HG03039 (cell line): ENCODE results near the gene IFNAR1.
"Not testable (repeated sequence)": the region's sequence is repeated elsewhere in the genome, so short reads cannot be mapped to it uniquely, and the experiment has no call there.

Source experiments
- ATAC-seq: cut with Tn5 transposase; IDR thresholded peaks from one replicate; pipeline ENCODE4 v1.9.1; 2021; ENCODE audit warnings: mild to moderate bottlenecking, moderate library complexity; ENCODE audit not compliant: unreplicated experiment

The IFNAR1 gene

GRCh38 chr21:33339918-33340317 lies 15.1 kb downstream of the IFNAR1 start:
- ATAC-seq, result no peak

GRCh38 chr21:33345751-33346238 lies 21.0 kb downstream of the IFNAR1 start:
- ATAC-seq, result no peak

- no peak for ATAC-seq
Observed at GRCh38 chr21:33348706-33349105, 23.9 kb downstream of the IFNAR1 start.

GRCh38 chr21:33350676-33351075 lies 25.9 kb downstream of the IFNAR1 start:
- no peak for ATAC-seq

- no peak for ATAC-seq
Observed at GRCh38 chr21:33355355-33355754, 30.6 kb downstream of the IFNAR1 start.

GRCh38 chr21:33355996-33356395 lies 31.2 kb downstream of the IFNAR1 start:
- ATAC-seq, result no peak

GRCh38 chr21:33357177-33357576 lies 32.4 kb downstream of the IFNAR1 start:
- ATAC-seq, result no peak

GRCh38 chr21:33359446-33359845 lies 34.7 kb downstream of the IFNAR1 start:
- no peak for ATAC-seq

GRCh38 chr21:33360281-33360680 lies 35.5 kb downstream of the IFNAR1 start:
- ATAC-seq, result no peak

GRCh38 chr21:33360881-33361602 lies 36.3 kb downstream of the IFNAR1 start:
- peak; percentile 58 for ATAC-seq

- no peak for ATAC-seq
Observed at GRCh38 chr21:33362044-33362555, 37.3 kb downstream of the IFNAR1 start.

- not testable (repeated sequence) for ATAC-seq
Observed at GRCh38 chr21:33363911-33364609, 39.3 kb downstream of the IFNAR1 start.

GRCh38 chr21:33364830-33365229 lies 40.1 kb downstream of the IFNAR1 start:
- no peak for ATAC-seq

GRCh38 chr21:33367309-33367973 lies 42.7 kb downstream of the IFNAR1 start:
- no peak for ATAC-seq

GRCh38 chr21:33368124-33368523 lies 43.4 kb downstream of the IFNAR1 start:
- no peak for ATAC-seq

GRCh38 chr21:33368576-33368975 lies 43.8 kb downstream of the IFNAR1 start:
- no peak for ATAC-seq

GRCh38 chr21:33369586-33369985 lies 44.8 kb downstream of the IFNAR1 start:
- no peak for ATAC-seq

GRCh38 chr21:33370305-33370704 lies 45.5 kb downstream of the IFNAR1 start:
- no peak for ATAC-seq

- no peak for ATAC-seq
Observed at GRCh38 chr21:33371366-33371765, 46.6 kb downstream of the IFNAR1 start.

- no peak for ATAC-seq
Observed at GRCh38 chr21:33372582-33372981, 47.8 kb downstream of the IFNAR1 start.

GRCh38 chr21:33373451-33373850 lies 48.7 kb downstream of the IFNAR1 start:
- ATAC-seq, result no peak

- no peak for ATAC-seq
Observed at GRCh38 chr21:33374080-33374449, 49.3 kb downstream of the IFNAR1 start.
